Measurements from ENCODE around the gene GARS1.

The GARS1 gene

DNA sequence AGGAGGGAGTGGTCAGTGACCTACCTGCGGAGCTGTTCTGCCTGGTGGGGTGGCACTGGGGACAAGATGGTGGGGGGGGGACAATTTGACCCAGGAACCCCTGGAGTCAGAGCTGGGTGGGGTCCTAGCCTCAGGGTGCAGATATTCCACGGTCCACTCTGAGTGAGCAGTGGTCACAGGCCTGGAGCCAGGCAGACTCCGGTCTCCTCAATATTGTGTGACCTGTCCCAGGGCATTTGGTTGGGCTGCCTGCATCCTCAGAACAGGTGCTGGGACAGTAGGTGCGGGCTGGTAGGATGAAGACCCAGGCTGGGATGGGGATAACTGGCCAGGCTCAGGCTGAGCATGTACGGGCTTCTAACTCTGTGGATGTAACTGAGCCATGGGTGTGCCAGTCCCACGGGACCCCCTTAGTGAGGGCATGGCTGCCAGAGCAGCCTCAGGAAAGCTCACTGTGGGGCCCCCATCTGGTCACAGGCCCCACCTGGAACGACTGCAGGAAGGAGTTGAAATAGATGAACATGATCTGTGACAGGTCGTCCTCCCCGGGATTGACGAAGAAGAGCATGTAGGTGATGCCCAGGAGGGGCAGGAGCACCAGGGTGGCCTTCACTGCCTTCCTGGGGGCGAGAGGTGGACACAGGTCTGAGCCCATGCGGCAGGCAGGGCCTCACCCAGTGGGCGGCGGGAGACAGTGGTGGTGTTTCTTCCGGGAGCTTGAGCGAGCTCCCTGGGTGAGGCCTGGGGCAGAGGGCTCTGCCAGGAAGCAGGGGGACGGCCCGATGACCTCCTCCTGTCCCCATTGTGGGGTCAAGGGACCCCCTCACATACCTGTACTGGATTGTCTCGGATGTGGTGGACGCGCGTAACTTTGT lies 60.7 kb downstream of the GARS1 start:
- no peak for DNase-seq (ENCODE audit: low read depth)

DNA sequence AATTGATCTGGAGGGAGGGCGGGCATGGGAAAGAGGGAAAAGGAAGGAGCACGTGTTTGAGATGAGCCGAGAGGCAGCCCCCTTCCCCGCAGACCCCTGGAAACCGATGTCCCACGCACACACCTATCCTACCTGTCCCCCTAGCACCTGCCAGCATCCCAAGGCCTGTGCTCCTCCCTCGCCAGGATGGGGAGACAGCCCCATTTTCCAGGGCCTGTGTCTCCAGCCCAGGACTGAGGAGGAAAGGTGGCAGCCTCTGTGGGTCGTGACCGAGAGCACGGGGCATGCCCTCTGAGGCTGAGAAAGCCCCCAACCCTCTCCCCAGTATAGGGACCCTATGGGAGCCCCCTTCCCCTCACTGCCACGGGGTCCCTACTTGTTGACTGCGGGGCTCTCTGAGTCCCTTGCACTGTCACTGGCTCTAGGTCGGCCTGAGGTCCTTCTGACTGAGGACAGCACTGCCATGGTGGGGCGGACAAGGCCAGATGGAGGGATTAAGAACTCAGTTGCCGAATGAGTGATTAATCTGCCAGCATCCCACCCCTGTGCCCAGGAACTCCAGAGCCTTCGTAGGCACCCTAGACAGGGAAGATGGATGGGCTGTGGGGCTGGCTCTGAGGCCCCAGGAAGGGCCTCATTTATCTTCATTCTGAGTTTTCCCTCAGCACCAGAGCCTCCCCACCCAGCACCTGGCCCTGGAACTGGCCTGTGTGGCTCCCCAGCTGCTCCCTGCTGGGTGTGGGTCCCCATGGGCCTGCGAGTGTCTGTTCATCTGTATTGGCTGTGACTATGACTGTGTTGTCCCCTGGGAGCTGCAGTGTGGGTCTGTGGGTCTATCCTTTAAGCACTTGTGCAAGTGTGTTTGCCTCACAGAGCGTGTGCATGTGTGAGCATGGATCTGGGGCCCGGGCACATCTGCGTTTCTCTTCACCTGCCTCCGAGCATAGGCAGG lies 61.6 kb downstream of the GARS1 start:
- DNase-seq (ENCODE audit: low read depth) = no peak

DNA sequence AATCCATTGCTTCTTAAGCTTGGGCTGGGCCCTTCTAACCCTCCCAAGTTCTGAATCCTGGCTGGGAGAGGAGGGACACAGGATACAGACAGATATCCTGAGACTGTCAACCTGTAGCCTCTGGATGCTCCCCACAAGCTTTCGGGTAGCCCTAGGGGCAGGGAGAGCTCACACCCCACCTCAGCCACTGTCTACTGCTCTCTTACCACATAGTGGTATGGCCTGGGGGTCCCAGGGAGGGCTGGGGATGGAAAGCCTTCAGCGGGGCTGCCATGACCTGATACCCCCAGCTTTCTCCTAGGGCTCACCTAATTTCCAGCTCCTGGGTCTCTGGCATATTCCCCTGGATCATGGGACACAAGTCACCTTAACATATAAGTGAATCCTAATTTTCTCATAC lies 62.5 kb downstream of the GARS1 start:
- DNase-seq (ENCODE audit: low read depth) = no peak

DNA sequence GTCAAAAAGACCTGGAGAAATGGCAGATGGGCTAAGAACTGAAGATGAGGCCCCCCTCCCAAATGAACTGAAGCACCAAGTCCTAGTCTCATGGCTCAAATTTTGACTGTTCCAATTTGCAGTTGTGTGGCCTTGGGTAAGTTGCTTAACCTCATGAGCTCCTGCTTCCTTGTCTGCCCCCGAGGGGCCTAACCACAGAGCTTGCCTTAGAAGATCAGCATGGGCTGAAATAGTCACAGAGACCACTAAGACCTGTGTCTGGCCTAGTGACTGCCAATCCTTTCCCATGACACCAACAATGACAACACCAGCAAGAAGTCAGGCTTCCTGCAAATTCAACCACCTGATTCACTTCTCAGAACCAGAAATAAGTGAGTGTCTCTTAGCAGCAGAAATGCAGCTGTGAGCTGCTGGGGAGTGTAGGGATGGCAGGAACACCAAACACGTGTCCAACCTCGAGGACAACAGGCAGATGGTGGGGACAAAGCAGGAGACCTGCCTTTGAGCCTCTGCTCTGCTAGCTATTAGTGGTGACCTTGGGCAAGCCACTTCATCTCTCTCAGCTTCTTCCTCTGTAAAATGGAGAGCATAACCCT lies 63.9 kb downstream of the GARS1 start:
- DNase-seq (ENCODE audit: low read depth) = no peak

DNA sequence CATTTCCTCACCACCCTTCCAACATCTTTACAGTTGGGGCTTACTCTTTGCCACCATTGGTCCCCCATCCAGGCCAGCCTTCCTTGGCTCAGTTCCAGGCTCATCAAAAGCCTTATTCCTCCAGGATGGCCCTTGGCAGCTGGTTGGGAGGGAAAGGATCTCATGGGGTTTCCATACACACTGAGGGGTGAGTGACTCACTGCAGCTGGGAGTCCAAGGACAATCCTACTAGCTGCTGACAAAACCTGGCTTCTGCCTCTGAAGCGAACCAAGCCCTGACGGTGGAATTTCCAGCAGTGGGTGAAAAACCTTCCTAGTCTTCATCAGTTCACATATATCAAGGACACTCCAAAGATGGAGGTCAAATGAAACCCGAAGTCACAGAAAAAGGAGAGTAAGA lies 64.6 kb downstream of the GARS1 start:
- DNase-seq (ENCODE audit: low read depth) = no peak

DNA sequence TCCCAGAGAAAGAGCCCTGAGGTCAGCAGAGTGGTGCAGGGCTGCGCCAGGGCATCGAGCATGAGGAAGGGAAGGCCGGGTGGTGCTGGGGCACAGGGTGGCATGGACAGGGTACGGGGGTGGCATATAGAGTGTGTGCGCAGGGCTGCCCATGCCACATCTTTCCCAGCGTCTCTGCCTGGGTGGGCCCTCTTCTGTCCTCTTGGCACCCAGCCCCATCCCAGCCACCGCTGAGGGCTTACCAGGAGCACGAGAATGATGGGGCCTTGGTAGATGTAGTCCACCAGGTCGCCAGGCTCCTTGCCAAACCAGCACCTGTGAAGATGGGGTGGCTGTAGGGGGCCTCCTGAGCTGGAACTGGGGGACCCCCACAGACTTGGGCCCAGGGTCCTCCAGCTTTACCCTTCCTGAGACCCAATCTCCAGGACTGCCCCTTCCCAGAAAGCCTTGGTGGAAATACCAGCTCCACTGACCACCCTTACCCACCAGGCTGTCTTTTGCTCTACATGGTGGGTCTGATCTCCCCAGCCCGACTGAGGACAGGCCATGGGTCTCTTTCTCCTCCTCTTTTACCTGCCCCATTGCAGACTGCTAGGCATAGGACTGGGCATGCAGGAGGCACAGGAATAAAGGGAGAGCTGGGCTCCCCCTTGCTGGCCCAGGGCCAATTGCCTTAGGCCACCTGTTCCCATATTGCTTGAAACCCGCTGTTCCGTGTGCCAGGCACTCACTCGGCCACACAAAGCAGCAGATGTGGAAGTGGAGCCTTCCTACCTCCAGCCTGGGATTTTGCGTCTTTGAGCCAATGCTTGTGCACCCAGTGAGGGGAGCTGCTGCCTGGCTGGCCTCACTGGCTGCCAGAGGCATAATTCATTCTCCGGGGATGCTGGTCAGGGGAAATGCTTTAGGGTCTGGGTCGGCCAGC lies 65.9 kb downstream of the GARS1 start:
- DNase-seq (ENCODE audit: low read depth) = no peak

DNA sequence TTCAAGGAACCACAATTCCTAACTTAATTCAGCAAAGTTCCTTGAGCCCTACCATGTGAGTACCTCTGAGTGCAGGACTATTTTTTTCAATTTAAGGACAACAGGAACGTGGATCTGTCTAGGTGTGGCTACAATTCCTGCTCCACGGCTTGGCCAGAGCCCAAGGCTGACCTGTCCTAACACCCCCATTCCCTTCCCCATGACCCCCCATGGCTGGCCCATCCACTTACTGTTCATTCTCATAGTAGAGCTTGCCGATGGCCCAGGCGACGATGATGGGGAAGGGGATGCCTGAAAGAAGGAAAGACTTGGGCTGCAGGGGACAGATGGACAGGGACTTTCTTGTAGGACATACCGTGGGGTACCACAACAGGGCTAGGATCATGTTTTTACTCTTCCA lies 67.2 kb downstream of the GARS1 start:
- no peak for DNase-seq (ENCODE audit: low read depth)

DNA sequence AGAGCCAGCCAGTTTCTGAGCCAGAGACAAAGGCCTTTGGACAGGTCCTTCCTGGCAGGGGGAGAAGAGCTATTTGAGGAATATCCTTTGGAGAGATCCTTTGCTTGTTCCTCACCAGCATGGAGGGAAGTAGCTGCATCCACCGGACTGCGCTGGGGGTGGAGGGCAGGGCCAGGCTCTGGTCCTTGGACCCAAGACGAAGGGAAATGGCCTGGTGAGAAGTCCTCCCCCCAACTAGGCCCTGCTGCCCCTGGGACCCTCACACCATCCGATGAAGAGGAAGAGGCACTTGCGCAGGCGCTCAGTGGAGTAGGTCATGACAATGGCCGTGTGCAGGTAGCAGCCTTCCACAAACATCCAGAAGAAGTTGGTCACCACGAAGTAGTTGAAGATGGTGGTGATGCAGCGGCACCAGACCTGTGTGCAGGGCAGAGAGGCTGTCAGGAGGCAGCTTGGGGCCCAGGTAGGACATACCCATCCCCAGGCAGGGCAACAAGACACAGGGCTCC lies 67.8 kb downstream of the GARS1 start:
- DNase-seq (ENCODE audit: low read depth) = no peak

DNA sequence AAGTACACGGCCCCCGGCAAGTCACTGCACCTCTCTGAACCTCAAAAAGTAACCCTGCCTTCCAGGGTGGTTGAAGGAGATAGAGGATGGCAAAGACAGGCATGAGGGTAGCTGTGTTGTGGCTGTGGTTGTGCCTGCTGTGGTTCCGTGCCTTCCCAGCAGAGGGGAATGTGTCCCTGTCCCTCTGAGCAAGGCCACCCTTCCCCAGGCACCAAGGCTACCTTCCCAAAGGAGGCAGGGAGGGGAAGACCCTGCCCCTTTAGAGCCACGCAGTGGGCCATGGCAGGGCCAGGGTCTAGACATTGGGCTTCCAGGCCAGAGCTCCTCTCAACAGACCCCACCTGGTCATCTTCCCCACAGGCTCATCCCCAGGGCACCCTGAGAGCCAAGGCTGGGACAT lies 68.7 kb downstream of the GARS1 start:
- no peak for DNase-seq (ENCODE audit: low read depth)

DNA sequence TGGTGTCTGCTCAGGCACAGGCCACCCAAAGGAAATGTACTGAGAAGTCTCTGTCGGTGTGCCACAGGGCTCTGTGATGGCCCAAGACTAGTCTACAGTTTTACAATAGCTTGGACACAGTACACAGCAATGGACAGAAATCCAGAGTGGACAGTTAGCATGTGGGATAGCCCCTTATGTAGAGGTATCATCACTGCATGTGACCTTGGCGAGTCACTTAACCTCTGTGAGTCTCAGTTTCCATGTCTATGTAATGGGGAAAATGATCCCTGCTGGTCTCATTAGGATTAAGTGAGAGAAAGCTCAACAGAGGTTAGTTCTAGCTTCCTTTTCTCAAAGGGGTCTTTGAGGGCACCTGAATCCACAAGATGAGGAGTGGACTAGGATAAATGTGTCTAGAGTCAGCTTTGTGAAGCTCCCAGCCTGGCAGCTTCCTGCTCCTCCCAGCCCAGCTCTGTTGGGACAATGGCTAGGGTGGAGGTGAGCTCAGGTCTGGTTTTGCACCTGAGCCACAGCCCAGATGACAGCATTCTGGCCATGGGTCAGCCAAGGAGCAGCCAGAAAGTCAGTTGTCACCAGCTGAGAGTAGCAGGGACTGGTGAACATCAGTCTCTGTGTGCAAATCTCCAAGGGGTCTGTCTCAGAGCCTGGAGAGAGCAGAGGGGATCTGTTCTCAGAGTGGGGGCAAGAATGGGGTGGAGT lies 69.7 kb downstream of the GARS1 start:
- DNase-seq (ENCODE audit: low read depth) = no peak

DNA sequence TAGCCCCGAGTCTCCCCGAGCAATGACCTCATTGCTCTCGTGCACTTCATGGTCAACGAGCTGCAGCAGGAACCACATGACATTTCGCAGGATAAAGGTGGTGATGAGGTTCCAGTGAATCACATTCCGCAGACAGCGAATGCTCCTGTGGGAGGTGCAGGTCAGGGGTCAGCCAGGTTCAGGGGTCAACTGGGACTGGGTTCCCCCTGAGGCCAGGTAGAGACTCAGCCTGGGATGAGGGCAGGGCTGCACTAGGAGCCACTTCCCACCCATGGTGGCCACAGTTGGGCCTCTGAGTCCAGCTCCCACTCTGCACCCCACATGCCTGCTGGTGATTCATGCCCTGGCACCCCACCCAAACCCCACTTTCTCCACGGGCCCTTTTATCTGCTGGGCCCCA lies 70.4 kb downstream of the GARS1 start:
- DNase-seq (ENCODE audit: low read depth) = no peak

DNA sequence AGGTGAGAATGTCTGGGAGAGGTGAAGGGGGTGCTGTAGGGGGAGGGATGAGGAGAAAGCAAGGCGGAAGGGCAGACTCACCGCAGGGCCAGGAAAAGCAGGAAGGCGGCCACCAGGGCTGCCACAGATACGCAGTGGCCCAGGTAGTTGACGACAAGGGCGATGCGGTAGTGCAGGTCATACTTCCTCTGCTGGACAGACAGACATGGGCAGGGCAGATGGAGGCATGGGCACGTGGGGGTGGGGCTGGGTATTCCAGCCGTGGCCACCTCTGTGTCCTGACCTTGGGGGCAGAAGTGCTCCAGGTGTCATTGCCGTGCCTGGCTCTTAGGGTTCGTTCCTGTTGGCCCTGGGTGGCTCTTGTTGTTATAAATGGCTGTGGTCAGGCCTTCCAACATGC lies 70.8 kb downstream of the GARS1 start:
- no peak for DNase-seq (ENCODE audit: low read depth)

DNA sequence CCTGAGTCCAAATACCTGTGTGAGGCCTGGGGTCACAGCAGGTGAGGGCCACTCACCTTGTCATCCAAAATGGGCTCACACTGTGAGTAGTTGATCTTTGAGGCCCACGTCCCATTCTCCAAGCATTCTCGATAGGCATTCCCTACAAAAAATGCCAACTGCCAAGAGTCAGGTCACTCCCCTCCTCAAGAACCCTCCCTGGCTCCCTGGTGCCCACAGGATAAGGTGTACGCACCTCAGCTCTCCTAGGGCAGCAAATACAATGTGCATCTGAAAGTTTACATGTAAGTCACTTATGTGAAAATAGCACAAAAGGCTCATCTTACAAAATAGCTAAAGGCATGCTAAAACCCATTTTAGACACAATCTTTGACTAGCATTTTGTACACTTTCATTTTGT lies 72.5 kb downstream of the GARS1 start:
- no peak for DNase-seq (ENCODE audit: low read depth)

DNA sequence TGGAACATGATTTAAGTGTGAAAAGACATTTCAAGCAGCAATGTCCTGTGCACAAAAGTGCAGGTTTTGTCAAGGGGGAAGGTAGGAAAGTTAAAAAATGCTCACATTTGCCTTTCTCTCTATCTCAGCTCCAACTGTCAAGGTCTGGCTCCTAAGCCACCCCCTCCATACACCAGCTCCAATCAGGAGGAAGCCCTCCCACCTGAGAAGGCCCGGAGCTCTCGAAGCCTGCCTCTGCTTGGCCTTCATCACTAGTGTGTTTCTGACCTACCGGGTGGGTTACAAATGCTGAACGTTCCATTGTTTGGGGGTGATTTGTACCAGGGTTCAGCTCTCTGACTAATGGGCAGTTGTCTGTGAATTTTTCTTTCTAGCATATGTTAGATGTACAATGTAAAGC lies 73.4 kb downstream of the GARS1 start:
- no peak for DNase-seq (ENCODE audit: low read depth)

DNA sequence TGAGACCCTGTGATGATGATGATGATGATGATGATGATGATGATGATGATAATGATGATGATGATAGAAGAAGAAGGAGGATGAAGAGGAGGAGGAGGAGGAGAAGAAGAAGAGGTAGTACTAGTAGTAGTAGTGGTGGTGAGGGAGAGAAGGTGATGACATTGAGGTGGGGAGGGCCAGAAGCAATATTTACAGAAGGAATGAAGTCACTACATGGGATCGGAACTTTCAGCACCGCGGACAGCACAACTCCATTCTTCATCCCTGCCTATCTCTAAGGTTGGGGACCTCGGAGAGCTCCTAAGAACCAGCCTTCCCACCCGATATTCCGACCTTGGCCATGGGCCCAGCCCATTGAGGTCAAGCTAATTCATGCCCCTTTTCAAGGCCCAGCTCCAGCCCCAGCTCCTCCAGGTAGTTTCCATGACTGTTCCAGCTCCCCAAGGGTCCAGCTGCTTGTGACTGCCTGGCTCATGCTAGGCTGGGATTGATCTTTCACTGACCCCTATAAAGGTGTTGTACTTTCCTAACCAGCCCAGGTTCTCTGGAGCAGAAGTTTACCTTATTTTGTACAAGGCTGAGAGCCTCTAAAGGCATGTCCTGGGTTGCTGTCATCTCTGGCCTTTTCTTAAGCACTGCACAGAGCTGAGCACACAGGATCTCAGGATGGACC lies 77.3 kb downstream of the GARS1 start:
- peak; percentile 51 for DNase-seq (ENCODE audit: low read depth)

DNA sequence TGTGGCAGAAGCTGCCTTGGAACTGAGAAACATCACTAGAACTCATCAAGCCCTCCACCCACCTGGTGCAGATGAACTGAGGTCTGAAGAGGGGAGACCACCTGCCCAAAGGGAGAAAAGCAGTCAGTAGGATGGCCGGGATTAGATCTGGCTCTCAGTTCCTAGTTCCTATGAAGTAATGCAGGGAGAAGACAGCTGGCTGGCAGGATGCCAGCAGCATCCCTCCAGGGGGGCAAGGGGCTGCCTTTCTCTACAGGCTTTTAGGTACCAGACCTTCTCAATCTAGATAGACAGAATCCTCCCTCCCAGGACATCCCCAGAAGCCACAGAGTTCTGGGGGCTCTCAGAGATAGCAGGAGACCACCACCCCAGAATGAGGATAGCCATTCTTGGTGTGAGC lies 79.7 kb downstream of the GARS1 start:
- DNase-seq (ENCODE audit: low read depth) = no peak

DNA sequence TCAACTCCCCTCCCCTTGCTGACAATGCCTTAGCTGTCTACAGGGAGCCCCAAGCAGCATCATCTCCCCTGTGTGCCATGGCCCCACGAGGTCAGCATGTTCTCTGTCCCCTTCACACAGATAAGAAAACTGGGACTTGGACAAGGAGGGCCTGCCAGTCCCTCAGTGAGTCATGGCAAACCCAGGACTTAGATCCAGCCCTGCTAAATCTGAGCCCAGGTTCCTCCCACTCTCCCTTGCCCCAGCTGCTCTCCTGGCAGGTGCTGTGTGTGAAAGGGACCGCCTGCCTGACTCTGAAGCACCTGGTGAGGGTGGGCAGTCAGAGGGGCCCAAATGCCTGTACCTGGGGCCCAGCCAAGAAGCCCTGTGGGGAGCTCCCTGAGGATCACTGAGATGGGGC lies 80.2 kb downstream of the GARS1 start:
- no peak for DNase-seq (ENCODE audit: low read depth)

DNA sequence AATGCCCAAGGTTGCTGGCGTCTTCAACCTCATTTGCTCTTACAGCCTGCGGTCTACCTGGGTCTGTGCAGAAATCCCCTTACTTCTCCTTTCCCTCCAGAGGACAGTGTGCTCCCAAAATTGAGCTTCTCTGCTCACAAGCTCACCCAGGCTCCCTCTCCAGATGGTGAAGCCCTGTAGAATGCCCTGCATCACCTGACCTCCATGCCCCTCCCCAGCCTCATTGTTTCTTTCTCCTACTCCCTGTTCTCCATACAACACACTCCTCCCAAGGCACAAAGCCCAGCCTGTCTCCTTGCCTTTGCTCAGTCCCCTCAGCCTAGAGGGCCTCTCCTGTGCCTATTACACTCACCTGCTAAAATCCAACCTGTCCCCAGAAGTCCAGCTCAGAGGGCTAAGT lies 84.1 kb downstream of the GARS1 start:
- DNase-seq (ENCODE audit: low read depth) = no peak

DNA sequence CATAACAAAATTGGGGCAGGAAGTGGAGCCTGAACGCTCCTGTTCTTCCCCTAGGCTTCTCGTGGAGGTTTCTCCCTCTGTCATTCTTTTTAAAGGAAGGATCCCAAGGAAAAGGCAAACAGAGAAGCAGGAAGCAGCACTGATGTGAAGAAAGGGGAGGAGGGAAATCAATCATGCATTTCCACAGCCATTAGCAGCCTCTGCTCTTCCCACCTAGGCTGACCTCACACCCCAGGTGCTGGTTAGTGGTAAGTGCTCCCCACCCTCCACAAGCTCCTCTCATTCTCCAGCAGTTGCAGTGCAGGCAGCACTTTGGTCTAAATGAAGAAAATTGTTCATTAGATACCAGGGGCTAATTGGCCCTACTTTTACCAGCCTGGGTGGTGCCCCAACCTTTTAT lies 85.0 kb downstream of the GARS1 start:
- DNase-seq (ENCODE audit: low read depth) = no peak

DNA sequence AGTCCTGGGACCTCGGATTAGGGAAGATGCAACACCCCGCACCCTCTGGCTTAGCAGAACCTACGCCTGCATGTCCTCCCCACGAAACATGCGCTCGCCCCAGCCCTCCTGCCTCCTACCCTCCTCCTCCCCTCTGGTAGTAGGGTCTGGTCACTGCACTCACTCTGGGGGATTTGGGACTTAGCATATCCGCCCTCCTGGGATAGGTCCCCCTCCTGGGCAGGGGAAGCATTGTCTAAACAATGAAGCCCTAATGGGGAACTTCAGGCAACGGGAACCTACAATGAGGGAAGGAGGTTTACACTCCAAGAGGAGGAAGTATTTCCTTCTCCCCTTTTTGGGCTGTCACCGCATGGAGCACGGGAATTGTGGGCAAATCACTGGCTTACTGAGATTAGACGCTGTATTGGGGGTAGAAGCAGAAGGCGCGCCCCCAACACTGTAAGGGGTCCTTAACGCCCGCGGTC lies 86.7 kb downstream of the GARS1 start:
- no peak for DNase-seq (ENCODE audit: low read depth)
